Measurements from ENCODE around the gene BPIFB6. TPM values are rescaled to one million over a fixed set of nuclear protein-coding genes. Genes with fewer than 3 reads are reported as not detected.

Gene BPIFB6
- total and polyA plus RNA-seq, 10 of the 15 experiments (the other 5 are each of a cell fraction or from before 2014, with no cell fraction given), result not detected

DNA sequence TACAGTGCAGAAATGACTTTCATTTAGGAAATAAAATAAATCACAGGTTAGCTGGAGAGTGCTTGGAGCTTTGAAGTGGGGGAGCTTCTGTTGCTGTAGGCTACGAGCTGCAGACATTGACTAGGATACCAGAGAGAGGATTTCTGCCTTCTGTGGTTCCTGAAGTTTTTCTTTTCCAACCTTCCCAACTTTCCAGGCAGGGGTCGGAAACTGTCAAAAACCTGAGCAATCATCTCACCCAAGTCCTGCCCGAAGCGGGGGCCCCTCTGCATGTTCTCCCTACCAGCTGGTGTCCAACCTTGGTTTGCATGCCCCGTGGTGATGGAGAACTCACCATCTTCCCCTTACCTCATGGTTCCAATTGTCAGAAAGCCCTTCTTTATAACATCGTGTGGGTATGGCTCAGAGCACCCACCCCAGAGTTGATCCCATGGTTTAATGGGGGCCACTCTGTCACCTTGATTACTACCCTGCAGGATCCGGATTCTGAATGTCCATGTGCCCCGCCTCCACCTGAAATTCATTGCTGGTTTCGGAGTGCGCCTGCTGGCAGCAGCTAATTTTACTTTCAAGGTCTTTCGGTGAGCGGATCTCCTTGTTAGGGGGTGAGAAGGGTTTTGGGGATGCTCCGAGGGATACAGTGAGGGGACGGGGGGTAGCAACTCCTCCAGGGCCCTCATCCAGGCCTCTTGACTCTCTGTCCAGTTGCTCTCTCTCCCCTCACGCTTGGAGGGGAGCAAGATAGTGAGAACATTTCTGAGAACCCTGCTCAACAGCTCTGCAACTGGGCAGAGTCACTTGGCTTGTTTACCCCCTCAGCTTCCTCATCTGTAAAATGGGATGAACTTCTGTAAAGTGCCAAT lies 18.9 kb upstream of the BPIFB6 start (continued):
- TF ChIP-seq SMAD1 (IDR thresholded peaks at IDR 0.05; ENCODE audit: low read depth, partially characterized antibody) (no peak), RFX5 (IDR thresholded peaks at IDR 0.05; ENCODE audit: low read depth, low read length) (no peak), BHLHE40 (IDR thresholded peaks at IDR 0.05; ENCODE audit: borderline replicate concordance in 1 of 2, low read depth in 2 of 2, low read length in 1 of 2) (no peak), MTA3 (IDR thresholded peaks at IDR 0.05; ENCODE audit: borderline replicate concordance, low read length) (no peak)

DNA sequence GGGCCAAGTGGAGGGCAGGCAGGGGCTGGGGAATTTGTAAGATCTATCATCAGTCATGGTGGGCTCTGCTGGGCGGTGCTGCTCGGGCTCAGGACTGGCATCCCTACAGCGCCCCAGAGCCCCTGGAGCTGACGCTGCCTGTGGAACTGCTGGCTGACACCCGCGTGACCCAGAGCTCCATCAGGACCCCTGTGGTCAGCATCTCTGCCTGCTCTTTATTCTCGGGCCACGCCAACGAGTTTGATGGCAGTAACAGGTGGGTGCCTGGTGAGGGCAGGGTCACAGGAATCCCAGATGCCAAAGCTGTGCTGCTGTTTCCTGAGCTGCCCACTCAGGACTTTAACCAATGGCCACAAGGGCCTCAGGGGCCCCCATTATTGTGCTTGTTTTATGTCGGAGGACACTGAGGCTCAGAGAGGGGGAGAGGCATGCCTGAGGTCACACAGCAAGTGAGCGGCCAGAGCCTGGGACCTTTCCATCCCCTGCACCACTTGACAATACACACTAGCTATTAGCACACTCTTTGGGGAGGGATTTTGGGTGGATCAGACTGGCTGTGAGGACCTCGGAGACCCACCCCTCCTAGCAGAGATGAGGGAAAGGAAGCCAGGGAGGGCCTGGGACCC lies 17.6 kb upstream of the BPIFB6 start:
- H3K36me3 ChIP-seq (ENCODE audit: control insufficient read depth in 2 of 2, insufficient read depth in 2 of 2, low read length in 1 of 2), result no peaks in the 10 kb centered on the region
- intact Hi-C loops (cut with micrococcal nuclease; ENCODE audit: unreplicated experiment), result no loop called here
- BruUV-seq (replicated peaks), result no TSS peak
- FAIRE-seq (no peak), DNase-seq (ENCODE audit: low read depth, low spot score) (no peak), ATAC-seq (no peak)
- no peaks in the 10 kb centered on the region for H3K4me1 ChIP-seq (ENCODE audit: control insufficient read depth, insufficient read depth, low read length)
- H3K9me3 ChIP-seq (replicated peaks; ENCODE audit: control insufficient read depth, insufficient read depth, low read length), result no peaks in the 10 kb centered on the region
- no peak overlapping the region for H2AFZ ChIP-seq (ENCODE audit: control insufficient read depth, low read depth, low read length)
- 40% methylated on average over 12 of the region's 12 CpGs for WGBS (ENCODE audit: insufficient coverage, insufficient replicate concordance, low lambda C conversion rate, missing lambda C conversion rate)
- ChIA-PET RAD21 (ENCODE audit: unreplicated experiment) (no interaction called here), POLR2A (no interaction called here), SMC1A (ENCODE audit: uncharacterized antibody, unreplicated experiment) (no interaction called here), CTCF (no interaction called here)
- H3K27me3 ChIP-seq (replicated peaks in 1 of 2; ENCODE audit: control insufficient read depth in 2 of 2, insufficient read depth in 2 of 2, low read length in 1 of 2), result peaks cover 0 to 1% of the 10 kb centered on the region in 2 experiments; a peak in 3 of 4 replicates
- no peak overlapping the region for H3K4me3 ChIP-seq
- no peak overlapping the region for H3K4me2 ChIP-seq (ENCODE audit: control insufficient read depth, insufficient read depth)
- H3K79me2 ChIP-seq (ENCODE audit: control insufficient read depth, insufficient read depth, low read length), result no peaks in the 10 kb centered on the region
- no peaks in the 10 kb centered on the region for H4K20me1 ChIP-seq (ENCODE audit: control insufficient read depth, insufficient read depth)
- in situ Hi-C loops (cut with MboI), result no loop called here
- no peak overlapping the region for H3K27ac ChIP-seq (ENCODE audit: control insufficient read depth, insufficient read depth)
- no peak overlapping the region for H3K9ac ChIP-seq (ENCODE audit: control insufficient read depth, insufficient read depth, low read length)
- TF ChIP-seq ZZZ3 (IDR thresholded peaks at IDR 0.05; ENCODE audit: control insufficient read depth, insufficient read length, low read depth), result no peak
- TF ChIP-seq, protein P1, sequence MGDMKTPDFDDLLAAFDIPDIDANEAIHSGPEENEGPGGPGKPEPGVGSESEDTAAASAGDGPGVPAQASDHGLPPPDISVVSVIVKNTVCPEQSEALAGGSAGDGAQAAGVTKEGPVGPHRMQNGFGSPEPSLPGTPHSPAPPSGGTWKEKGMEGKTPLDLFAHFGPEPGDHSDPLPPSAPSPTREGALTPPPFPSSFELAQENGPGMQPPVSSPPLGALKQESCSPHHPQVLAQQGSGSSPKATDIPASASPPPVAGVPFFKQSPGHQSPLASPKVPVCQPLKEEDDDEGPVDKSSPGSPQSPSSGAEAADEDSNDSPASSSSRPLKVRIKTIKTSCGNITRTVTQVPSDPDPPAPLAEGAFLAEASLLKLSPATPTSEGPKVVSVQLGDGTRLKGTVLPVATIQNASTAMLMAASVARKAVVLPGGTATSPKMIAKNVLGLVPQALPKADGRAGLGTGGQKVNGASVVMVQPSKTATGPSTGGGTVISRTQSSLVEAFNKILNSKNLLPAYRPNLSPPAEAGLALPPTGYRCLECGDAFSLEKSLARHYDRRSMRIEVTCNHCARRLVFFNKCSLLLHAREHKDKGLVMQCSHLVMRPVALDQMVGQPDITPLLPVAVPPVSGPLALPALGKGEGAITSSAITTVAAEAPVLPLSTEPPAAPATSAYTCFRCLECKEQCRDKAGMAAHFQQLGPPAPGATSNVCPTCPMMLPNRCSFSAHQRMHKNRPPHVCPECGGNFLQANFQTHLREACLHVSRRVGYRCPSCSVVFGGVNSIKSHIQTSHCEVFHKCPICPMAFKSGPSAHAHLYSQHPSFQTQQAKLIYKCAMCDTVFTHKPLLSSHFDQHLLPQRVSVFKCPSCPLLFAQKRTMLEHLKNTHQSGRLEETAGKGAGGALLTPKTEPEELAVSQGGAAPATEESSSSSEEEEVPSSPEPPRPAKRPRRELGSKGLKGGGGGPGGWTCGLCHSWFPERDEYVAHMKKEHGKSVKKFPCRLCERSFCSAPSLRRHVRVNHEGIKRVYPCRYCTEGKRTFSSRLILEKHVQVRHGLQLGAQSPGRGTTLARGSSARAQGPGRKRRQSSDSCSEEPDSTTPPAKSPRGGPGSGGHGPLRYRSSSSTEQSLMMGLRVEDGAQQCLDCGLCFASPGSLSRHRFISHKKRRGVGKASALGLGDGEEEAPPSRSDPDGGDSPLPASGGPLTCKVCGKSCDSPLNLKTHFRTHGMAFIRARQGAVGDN (IDR thresholded peaks at IDR 0.05), result no peak
- TF ChIP-seq JUND (IDR thresholded peaks at IDR 0.05; ENCODE audit: low read depth, low read length), result no peak
- TF ChIP-seq, protein P2, sequence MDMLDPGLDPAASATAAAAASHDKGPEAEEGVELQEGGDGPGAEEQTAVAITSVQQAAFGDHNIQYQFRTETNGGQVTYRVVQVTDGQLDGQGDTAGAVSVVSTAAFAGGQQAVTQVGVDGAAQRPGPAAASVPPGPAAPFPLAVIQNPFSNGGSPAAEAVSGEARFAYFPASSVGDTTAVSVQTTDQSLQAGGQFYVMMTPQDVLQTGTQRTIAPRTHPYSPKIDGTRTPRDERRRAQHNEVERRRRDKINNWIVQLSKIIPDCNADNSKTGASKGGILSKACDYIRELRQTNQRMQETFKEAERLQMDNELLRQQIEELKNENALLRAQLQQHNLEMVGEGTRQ (IDR thresholded peaks at IDR 0.05; ENCODE audit: borderline replicate concordance, low read depth, low read length), result no peak
- TF ChIP-seq MEF2A (IDR thresholded peaks at IDR 0.05; ENCODE audit: insufficient read depth, low read depth, low read length), result no peak
- TF ChIP-seq BRCA1 (IDR thresholded peaks at IDR 0.05; ENCODE audit: low read depth, low read length), result no peak
- TF ChIP-seq HCFC1 (IDR thresholded peaks at IDR 0.05; ENCODE audit: low read length), result no peak
- TF ChIP-seq KAT2A (conservative IDR thresholded peaks at IDR 0.05; ENCODE audit: control insufficient read depth, low read depth, low read length), result no peak
- TF ChIP-seq YBX1 (IDR thresholded peaks at IDR 0.05), result no peak
- no peak for TF ChIP-seq SP1 (IDR thresholded peaks at IDR 0.05; ENCODE audit: low read depth, low read length)
- TF ChIP-seq SMAD5 (IDR thresholded peaks at IDR 0.05; ENCODE audit: low read depth), result no peak
- TF ChIP-seq IKZF1 (conservative IDR thresholded peaks at IDR 0.05), result no peak
- no peak for TF ChIP-seq NFYA (IDR thresholded peaks at IDR 0.05; ENCODE audit: borderline replicate concordance, low read depth, low read length)
- no peak for TF ChIP-seq GABPA (IDR thresholded peaks at IDR 0.05; ENCODE audit: low read depth)
- TF ChIP-seq RBBP5 (conservative IDR thresholded peaks at IDR 0.05), result no peak
- TF ChIP-seq PAX8 (IDR thresholded peaks at IDR 0.05), result no peak

Measured in GM12878 (cell line).